Activated naive CD8-positive, alpha-beta T cell treated with anti-CD3 and anti-CD28 coated beads, Interleukin-2, amount 50 U/mL, for 24 hours (primary cell): Measurements from ENCODE around the gene GYPC.

ENCODE experiments used
- ATAC-seq: fragments of 150-1000 bp; cut with Tn5 transposase; one replicate; pipeline ENCODE4 v1.10.0; 2021
- DNase-seq: peaks from one replicate; pipeline ENCODE4 v3.0.0; 2021
- H3K27ac Mint-ChIP-seq: one replicate; pipeline ENCODE4 v1.8.0; 2021; ENCODE audit warnings: mild to moderate bottlenecking, mixed read lengths
- H3K27me3 Mint-ChIP-seq: one replicate; pipeline ENCODE4 v1.8.0; 2021; ENCODE audit warnings: mixed read lengths
- H3K36me3 Mint-ChIP-seq: one replicate; pipeline ENCODE4 v1.8.0; 2021; ENCODE audit warnings: low read depth, mixed read lengths
- H3K4me1 Mint-ChIP-seq: one replicate; pipeline ENCODE4 v1.8.0; 2021; ENCODE audit warnings: mixed read lengths
- H3K4me3 Mint-ChIP-seq: one replicate; pipeline ENCODE4 v1.8.0; 2021; ENCODE audit warnings: mild to moderate bottlenecking, moderate library complexity, mixed read lengths
- H3K9me3 Mint-ChIP-seq: one replicate; pipeline ENCODE4 v1.8.0; 2021; ENCODE audit warnings: mixed read lengths

GYPC gene

GRCh38 chr2:126669772-126670171 is 13.8 kb downstream of the GYPC start:
- no peak for ATAC-seq
- no peak for DNase-seq
- peaks cover 66% of the 10 kb centered on the region for H3K4me1 Mint-ChIP-seq
- peak overlapping the region; percentile 54 for H3K27ac Mint-ChIP-seq
- H3K4me3 Mint-ChIP-seq: no peak overlapping the region
- H3K36me3 Mint-ChIP-seq: peaks cover 60% of the 10 kb centered on the region
- H3K9me3 Mint-ChIP-seq: no peaks in the 10 kb centered on the region
- H3K27me3 Mint-ChIP-seq: no peaks in the 10 kb centered on the region

GRCh38 chr2:126671488-126671887 is 15.5 kb downstream of the GYPC start:
- DNase-seq (no peak), ATAC-seq (no peak)
- peaks cover 6% of the 10 kb centered on the region for H3K9me3 Mint-ChIP-seq
- H3K4me1 Mint-ChIP-seq: peaks cover 58% of the 10 kb centered on the region
- H3K36me3 Mint-ChIP-seq: peaks cover 69% of the 10 kb centered on the region
- H3K4me3 Mint-ChIP-seq: no peak overlapping the region
- no peak overlapping the region for H3K27ac Mint-ChIP-seq
- no peaks in the 10 kb centered on the region for H3K27me3 Mint-ChIP-seq

- no peak overlapping the region for H3K4me3 Mint-ChIP-seq
- H3K9me3 Mint-ChIP-seq: peaks cover 6% of the 10 kb centered on the region
- ATAC-seq: no peak
- H3K36me3 Mint-ChIP-seq: peaks cover 64% of the 10 kb centered on the region
- peaks cover 54% of the 10 kb centered on the region for H3K4me1 Mint-ChIP-seq
- no peak for DNase-seq
- H3K27me3 Mint-ChIP-seq: no peaks in the 10 kb centered on the region
- H3K27ac Mint-ChIP-seq: no peak overlapping the region
These were observed 17.1 kb downstream of the GYPC start for GRCh38 chr2:126672980-126673605.

- DNase-seq (no peak), ATAC-seq (no peak)
- Mint-ChIP-seq H3K27me3 (no peaks in the 10 kb centered on the region), H3K4me3 (no peak overlapping the region), H3K36me3 (peaks cover 61% of the 10 kb centered on the region), H3K9me3 (peaks cover 6% of the 10 kb centered on the region), H3K27ac (no peak overlapping the region), H3K4me1 (peaks cover 51% of the 10 kb centered on the region)
These were observed 18.3 kb downstream of the GYPC start for GRCh38 chr2:126674075-126674744.

- Mint-ChIP-seq H3K27me3 (no peaks in the 10 kb centered on the region), H3K4me3 (no peak overlapping the region), H3K4me1 (peaks cover 41% of the 10 kb centered on the region), H3K27ac (no peak overlapping the region), H3K36me3 (peaks cover 58% of the 10 kb centered on the region), H3K9me3 (peaks cover 6% of the 10 kb centered on the region)
- no peak for DNase-seq
- ATAC-seq: no peak
These were observed 19.7 kb downstream of the GYPC start for GRCh38 chr2:126675637-126676036.

- H3K27ac Mint-ChIP-seq: peak overlapping the region; percentile 22
- H3K27me3 Mint-ChIP-seq: no peaks in the 10 kb centered on the region
- peaks cover 6% of the 10 kb centered on the region for H3K9me3 Mint-ChIP-seq
- DNase-seq (no peak), ATAC-seq (no peak)
- H3K4me1 Mint-ChIP-seq: peaks cover 34% of the 10 kb centered on the region
- H3K36me3 Mint-ChIP-seq: peaks cover 64% of the 10 kb centered on the region
- no peak overlapping the region for H3K4me3 Mint-ChIP-seq
These were observed 20.5 kb downstream of the GYPC start for GRCh38 chr2:126676221-126677175.

GRCh38 chr2:126677176-126677538 is 21.2 kb downstream of the GYPC start:
- H3K27ac Mint-ChIP-seq: peak overlapping the region; percentile 16
- H3K9me3 Mint-ChIP-seq: peaks cover 6% of the 10 kb centered on the region
- H3K4me1 Mint-ChIP-seq: peaks cover 28% of the 10 kb centered on the region
- H3K27me3 Mint-ChIP-seq: no peaks in the 10 kb centered on the region
- H3K4me3 Mint-ChIP-seq: no peak overlapping the region
- ATAC-seq (no peak), DNase-seq (no peak)
- peaks cover 64% of the 10 kb centered on the region for H3K36me3 Mint-ChIP-seq

- Mint-ChIP-seq H3K27me3 (no peaks in the 10 kb centered on the region), H3K36me3 (peaks cover 62% of the 10 kb centered on the region), H3K9me3 (peaks cover 6% of the 10 kb centered on the region), H3K4me1 (peaks cover 25% of the 10 kb centered on the region), H3K4me3 (no peak overlapping the region), H3K27ac (no peak overlapping the region)
- ATAC-seq (no peak), DNase-seq (no peak)
These were observed 22.5 kb downstream of the GYPC start for GRCh38 chr2:126678269-126679065.

- Mint-ChIP-seq H3K36me3 (peaks cover 60% of the 10 kb centered on the region), H3K27me3 (no peaks in the 10 kb centered on the region), H3K4me1 (peaks cover 29% of the 10 kb centered on the region), H3K4me3 (no peak overlapping the region), H3K9me3 (peaks cover 6% of the 10 kb centered on the region), H3K27ac (no peak overlapping the region)
- DNase-seq: no peak
- ATAC-seq: no peak
These were observed 23.2 kb downstream of the GYPC start for GRCh38 chr2:126679094-126679713.

- H3K36me3 Mint-ChIP-seq: peaks cover 52% of the 10 kb centered on the region
- ATAC-seq: no peak
- no peak overlapping the region for H3K27ac Mint-ChIP-seq
- no peak overlapping the region for H3K4me3 Mint-ChIP-seq
- H3K9me3 Mint-ChIP-seq: no peaks in the 10 kb centered on the region
- DNase-seq: no peak
- H3K4me1 Mint-ChIP-seq: peaks cover 32% of the 10 kb centered on the region
- H3K27me3 Mint-ChIP-seq: no peaks in the 10 kb centered on the region
These were observed 25.5 kb downstream of the GYPC start for GRCh38 chr2:126681505-126681904.

GRCh38 chr2:126685629-126686028 is 29.7 kb downstream of the GYPC start:
- H3K4me3 Mint-ChIP-seq: no peak overlapping the region
- ATAC-seq: no peak

GRCh38 chr2:126686286-126686685 is 30.3 kb downstream of the GYPC start:
- H3K4me3 Mint-ChIP-seq: no peak overlapping the region
- peaks cover 36% of the 10 kb centered on the region for H3K4me1 Mint-ChIP-seq
- no peaks in the 10 kb centered on the region for H3K27me3 Mint-ChIP-seq
- DNase-seq: no peak
- no peak for ATAC-seq
- peaks cover 8% of the 10 kb centered on the region for H3K9me3 Mint-ChIP-seq
- no peak overlapping the region for H3K27ac Mint-ChIP-seq
- peaks cover 68% of the 10 kb centered on the region for H3K36me3 Mint-ChIP-seq

More at GRCh38 chr2:126685629-126686028, 29.7 kb downstream of the GYPC start:
- H3K9me3 Mint-ChIP-seq: peaks cover 8% of the 10 kb centered on the region
- H3K27ac Mint-ChIP-seq: peak overlapping the region; percentile 60
- no peak for DNase-seq
- peaks cover 67% of the 10 kb centered on the region for H3K36me3 Mint-ChIP-seq
- peaks cover 35% of the 10 kb centered on the region for H3K4me1 Mint-ChIP-seq
- H3K27me3 Mint-ChIP-seq: no peaks in the 10 kb centered on the region

GRCh38 chr2:126686841-126687485 is 31.0 kb downstream of the GYPC start:
- Mint-ChIP-seq H3K9me3 (peaks cover 8% of the 10 kb centered on the region), H3K27ac (no peak overlapping the region), H3K4me3 (no peak overlapping the region), H3K36me3 (peaks cover 70% of the 10 kb centered on the region), H3K27me3 (no peaks in the 10 kb centered on the region), H3K4me1 (peaks cover 36% of the 10 kb centered on the region)
- no peak for ATAC-seq
- DNase-seq: no peak
